Measurements from ENCODE around the gene CST7. TPM values are rescaled to one million over a fixed set of nuclear protein-coding genes. Genes with fewer than 3 reads are reported as not detected.

Gene CST7
- total RNA-seq, 4 donors from 2014 or later = 1.1 to 4.7 (median 2.6) TPM

DNA sequence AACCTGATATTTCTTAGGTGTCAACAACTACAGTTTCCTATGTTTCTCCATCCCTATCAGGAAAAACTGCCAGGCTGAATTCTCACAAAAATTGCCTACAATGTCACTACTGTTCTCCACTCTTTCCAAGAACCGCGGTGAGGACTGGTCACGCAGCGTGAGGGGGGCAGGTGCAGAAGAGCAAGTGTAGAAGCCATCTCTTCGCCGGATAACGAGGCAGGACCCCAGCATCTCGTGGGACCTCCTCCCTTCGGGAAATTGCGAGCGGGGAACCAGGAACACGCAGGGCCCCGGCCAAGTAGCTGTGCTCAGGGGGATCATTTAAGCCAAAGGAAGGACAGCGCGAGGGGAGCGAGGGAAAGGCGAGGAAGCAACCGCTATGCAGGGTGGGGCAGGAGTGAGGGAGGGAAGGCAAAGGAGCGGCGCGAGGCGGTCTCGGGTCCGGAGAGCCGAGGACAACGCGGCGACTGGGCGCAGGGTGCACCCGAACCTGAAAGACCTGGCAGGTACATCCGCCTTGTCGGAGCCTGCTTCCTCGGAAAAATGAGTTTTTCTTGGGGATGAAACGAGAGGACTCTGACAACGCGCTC lies 42.9 kb downstream of the CST7 start:
- TF ChIP-seq, protein P1, sequence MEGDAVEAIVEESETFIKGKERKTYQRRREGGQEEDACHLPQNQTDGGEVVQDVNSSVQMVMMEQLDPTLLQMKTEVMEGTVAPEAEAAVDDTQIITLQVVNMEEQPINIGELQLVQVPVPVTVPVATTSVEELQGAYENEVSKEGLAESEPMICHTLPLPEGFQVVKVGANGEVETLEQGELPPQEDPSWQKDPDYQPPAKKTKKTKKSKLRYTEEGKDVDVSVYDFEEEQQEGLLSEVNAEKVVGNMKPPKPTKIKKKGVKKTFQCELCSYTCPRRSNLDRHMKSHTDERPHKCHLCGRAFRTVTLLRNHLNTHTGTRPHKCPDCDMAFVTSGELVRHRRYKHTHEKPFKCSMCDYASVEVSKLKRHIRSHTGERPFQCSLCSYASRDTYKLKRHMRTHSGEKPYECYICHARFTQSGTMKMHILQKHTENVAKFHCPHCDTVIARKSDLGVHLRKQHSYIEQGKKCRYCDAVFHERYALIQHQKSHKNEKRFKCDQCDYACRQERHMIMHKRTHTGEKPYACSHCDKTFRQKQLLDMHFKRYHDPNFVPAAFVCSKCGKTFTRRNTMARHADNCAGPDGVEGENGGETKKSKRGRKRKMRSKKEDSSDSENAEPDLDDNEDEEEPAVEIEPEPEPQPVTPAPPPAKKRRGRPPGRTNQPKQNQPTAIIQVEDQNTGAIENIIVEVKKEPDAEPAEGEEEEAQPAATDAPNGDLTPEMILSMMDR (IDR thresholded peaks at IDR 0.05; ENCODE audit: low read depth) = no peak

DNA sequence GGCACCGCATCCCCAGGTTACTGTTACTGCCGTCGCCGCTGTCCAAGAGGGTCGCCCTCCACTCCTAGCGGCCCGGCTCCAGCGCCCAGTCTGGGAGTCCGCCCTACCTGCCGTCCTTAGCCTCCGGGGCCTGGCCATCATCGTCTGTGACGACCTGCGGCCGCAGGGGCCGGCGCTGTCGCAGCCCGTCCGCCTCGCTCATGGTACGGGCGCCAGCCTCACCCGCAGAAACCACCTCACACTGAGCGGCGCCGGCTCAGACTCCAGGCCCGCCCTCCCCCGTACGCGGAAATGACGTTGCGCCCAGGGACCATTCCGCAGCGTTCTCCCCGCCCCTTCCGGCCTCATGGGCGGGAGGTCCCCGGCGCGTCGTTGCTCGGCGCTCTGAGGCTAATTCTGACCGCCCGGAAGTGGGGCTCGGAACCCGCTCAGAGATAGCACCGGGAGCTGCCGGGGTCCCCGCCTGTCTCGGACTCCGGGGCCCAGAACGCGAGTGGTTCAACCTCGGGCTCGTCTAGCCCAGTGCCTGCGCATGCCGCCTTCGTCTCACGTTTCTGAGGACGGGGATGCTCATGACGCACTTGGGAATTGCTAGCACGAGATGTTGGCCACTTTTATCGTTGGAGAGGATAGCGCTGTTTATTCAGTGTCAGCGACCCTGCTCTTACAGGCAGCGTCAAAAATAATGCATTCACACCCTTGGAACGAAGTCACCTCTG lies 43.6 kb downstream of the CST7 start, which contains the start of gene APMAP:
Gene APMAP, minus strand, starts transcription at position 265 of the 719 bp plus-strand sequence. Its CDS starts 63 bp downstream, at position 202.
- TF ChIP-seq, protein P1 (IDR thresholded peaks at IDR 0.05; ENCODE audit: low read depth) = no peak

DNA sequence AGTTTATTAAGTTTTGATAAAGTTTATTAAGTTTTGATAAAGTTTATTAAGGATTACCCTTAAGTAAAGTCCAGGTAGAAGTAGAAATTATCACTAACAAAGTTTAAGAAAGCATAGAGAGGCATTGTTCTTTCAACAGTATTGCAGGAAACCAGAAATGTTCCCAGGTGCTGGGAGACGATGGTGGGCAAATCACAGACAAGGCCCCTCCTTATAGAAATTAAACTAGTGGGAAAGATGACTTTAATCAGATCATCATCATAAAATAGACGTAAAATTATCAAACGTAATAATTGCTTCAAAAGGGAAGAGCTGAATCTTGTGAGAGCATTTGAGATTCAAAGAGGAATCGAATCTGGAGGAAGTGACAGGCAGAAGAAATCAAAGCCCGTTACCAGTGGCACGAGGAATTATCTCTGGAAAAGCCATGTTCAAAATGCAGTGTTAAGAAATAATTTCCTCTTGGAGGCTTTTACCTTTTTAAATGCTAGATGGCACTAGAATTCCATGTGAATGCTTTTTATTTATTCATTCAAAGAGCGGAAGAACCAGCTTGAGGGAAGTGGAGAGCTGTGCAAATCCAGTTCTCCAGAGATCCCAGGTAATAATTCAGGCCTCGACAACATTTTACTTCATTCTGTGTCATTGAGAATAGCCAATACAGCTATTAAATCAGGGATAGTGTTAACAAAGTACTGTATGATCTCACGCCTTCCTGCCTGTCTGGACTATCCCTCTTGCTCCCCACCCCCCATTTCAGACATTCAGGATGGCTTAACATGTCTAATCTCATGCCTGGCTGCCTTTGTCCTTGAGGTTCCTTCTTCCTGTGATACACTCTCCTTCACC lies 44.5 kb downstream of the CST7 start:
- TF ChIP-seq, protein P1 (IDR thresholded peaks at IDR 0.05; ENCODE audit: low read depth) = no peak

DNA sequence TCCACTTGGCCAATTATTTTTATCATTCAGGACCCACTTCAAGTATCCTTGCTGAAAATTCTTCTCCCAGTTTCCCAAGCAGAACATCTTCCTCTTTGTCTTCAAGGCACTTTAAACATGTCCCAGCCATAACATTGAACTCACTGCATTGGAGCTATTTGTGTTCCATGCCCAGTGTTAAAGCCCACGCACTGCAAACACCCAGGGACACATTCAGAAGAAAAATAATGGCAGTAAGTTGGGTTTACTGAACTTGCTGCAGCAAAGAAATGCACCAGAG lies 45.1 kb downstream of the CST7 start:
- TF ChIP-seq, protein P1 (IDR thresholded peaks at IDR 0.05; ENCODE audit: low read depth) = no peak

DNA sequence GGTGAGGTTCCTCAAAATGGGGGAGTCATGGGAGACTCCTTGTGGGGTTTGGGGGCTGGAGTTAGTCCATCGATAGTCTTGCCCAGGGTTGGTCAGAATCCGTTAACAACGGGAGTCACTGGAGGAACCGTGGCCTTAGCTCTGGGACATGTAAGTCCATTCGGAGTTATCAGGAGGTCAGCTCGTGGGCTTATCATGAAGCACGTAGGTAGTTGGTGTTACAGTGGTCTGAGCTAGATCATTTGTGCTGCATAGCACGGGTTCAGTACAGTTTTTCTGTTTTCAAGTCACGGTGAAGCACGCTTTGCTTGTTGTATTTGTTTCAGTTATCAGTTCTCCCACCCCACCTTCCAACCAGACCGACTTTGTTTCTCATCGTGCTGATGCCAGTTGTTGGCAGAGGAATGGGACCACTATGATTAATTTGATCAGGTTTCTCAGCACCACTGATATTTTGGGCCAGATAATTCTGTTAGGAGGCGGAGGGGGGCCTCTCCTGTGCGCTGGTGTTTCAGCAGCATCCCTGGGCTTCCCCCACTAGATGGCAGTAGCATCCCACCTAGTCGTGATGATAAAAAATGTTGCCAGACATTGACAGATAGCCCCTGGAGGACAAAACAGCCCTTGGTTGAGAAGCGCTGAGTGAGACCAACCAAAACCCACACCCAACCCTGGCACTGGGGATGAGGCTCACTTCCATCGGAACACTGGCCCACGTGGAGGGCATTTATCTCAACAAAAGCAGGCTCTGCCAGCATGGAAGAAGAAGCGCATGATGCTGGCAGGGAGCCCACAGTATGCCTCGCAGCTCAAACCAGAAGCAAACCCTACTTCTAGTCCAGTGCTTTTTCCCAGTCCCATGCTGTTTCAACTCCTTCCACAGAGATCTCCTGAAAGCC lies 45.6 kb downstream of the CST7 start:
- TF ChIP-seq, protein P1 (IDR thresholded peaks at IDR 0.05; ENCODE audit: low read depth) = no peak

DNA sequence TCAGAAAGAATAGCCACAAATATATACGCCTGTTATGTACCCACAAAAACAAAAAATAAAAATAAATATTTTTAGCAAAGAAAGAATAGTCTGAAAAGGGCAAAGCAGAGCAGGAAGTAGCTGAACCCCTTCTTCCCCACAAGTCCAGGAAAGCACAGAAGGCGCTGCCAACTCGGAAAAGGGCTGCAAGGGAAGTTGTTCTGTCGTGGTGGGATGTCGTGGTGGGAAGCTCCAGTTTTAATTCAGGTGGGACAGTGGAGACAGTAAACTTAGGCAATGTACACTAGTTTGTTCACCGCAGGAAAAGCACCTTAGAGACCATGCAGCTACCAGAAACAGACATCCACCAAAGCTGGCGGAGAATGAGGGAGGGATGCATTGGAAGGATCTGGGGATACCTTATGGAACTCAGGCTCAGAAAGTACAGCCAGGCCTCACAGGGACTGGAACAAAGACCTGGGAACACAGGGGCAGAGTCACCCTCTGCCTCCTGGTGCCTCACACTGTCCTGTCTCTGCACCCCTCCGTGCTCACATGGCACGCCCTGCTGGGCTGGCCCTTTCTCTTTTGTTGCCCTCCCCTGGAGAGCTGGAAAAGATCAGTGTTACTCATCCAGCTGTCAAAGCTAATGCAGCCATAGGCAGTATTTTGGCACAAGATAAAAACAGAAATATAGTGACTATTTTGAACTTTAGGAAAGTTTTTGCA lies 46.8 kb downstream of the CST7 start:
- TF ChIP-seq, protein P1 (IDR thresholded peaks at IDR 0.05; ENCODE audit: low read depth) = no peak

Data from subcutaneous adipose tissue (tissue), 4 donors.